ENCODE data around the gene CELA2A.
"Not testable (repeated sequence)": the region's sequence is repeated elsewhere in the genome, so short reads cannot be mapped to it uniquely, and the experiment has no call there.

CELA2A gene

DNA sequence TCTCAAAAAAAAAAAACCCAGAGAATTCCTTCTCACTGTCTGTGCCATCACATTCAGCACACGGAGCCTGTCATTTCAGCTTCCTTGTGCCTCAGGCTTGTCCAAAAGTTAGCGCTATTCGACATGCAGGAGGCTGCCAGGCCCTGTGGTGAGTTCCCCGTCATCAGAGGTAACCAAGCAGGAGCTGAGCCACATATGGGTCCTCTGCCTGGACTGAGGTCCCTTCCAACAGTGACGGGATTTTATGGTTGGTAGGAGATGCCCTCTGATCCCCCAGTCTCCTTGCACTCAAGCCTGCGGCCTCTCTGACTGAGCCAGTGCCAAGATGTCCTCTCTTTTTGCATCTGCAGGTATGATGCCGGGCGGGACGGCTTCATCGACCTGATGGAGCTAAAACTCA, 31.0 kb upstream of the CELA2A start:
- no peak for DNase-seq

DNA sequence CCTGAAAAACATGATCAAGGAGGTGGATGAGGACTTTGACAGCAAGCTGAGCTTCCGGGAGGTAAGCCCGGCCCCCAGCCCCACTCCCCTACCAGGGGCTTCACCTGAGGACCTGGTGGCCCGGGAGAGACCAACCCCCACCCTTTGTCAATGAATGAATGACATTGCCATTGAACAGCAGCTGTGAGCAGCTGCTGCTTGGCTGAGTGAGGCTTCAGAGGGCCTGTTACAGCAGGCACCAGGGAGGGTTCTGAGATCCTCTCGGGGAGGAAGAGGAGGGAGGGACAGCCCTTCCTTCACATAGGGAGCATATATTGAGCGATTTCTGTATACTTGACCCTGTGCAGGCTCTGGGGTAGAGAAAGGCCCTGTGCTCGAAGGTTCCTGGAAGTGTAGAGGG, 30.6 kb upstream of the CELA2A start:
- DNase-seq: no peak

DNA sequence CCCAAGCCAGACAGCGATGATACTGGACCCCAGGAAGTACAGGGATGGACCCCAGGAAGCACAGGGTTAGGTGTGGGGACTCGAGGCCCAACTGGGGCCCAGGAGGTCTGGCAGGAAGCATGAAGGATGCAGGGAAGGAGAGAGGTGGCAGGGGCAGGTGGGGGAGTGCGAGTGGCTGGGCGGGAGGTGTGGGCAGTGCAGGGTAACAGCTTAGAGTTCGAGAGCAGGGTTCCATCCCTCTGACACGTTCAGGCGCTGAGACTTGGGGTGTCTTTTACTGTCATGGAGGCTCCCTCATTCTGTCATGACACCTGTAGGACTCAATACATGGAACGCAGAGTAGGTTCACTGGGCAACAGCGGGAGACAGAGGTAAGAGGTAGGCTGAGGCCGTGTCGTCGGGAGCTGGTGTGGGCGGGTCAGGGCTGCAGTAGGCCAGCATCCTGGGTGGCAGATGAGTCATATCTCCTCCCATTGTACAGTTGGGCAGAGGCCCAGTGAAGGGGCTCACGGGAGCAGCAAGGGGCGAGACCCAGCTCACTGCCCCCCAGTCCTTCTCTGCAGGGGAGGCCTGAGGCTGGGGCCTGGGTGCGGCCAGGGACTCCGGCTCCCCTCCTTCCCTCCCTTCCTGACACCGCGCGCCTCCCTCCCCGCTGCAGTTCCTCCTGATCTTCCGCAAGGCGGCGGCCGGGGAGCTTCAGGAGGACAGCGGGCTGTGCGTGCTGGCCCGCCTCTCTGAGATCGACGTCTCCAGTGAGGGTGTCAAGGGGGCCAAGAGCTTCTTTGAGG, 29.8 kb upstream of the CELA2A start:
- DNase-seq: no peak

DNA sequence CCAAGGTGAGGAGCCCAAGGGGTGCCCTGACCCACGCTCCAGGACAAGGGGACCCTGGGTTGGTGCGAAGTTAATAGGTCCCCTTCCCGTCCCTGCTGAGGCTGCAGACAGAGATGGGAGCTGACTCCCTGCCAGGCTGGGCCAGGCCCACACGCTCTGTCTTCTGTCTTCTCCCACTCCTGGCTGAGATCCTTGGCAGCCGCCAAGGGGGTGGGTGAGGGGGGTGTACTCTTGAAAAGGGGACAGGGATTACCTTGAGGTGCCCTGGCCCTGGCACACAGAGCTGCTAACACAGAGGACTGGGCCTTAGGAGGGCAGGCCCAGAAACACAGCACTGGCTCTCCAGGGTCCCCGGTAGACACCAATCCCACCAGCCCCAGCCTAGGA, 29.3 kb upstream of the CELA2A start:
- DNase-seq: no peak

DNA sequence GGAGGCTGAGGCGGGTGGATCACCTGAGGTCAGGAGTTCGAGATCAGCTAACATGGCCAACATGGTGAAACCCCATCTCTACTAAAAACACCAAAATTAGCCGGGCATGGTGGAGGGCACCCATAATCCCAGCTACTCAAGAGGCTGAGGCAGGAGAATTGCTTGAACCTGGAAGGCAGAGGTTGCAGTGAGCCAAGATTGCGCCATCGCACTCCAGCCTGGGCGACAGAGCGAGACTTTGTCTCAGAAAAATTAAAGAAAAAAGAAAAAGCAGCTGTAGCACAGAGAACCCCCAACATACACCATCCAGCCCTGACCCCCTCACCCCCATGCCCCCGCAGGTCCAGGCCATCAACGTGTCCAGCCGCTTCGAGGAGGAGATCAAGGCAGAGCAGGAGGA, 28.3 kb upstream of the CELA2A start:
- not testable (repeated sequence) for DNase-seq

DNA sequence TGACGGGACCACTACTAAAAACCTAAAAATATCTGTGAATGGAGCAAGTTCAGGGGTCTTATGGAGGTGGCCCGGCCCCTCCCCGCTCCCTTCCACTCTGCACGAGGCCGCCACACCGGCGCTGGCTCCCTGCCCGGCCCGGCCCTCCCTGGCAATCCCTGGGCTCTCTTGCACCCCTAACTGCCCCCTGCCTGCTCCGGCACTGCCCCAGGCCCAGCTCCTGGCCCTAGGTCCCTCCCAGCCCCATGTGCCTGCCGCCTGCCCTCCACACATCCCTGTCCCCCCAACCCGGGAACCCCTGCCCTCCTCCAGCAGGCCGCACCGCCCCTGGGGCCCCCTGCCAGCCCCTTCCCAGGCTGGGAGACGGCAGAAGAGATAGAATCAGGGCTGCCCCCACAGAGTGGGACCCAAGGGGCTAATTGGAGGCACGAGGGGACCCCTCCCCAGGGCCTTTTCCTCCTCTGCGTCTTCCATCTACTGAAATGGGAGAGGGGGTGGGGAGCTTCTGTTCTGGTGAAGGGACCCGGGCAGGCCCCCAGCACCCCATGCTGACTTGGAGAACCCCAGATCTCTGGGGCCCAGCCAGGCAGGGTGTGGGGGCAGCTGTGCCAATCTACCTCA, 27.6 kb upstream of the CELA2A start:
- DNase-seq: no peak

DNA sequence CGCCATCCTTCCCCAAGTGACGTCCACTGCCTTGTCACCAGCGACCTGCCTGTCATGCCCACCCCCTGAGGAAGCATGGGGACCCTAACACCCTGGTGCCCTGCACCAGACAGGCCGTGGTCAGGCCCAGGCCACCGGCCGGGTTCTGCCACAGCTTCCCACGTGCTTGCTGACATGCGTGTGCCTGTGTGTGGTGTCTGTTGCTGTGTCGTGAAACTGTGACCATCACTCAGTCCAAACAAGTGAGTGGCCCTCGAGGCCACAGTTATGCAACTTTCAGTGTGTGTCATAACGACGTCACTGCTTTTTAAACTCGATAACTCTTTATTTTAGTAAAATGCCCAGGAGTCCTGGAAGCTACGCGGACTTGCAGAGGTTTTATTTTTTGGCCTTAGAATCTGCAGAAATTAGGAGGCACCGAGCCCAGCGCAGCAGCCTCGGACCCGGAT, 26.8 kb upstream of the CELA2A start:
- no peak for DNase-seq

DNA sequence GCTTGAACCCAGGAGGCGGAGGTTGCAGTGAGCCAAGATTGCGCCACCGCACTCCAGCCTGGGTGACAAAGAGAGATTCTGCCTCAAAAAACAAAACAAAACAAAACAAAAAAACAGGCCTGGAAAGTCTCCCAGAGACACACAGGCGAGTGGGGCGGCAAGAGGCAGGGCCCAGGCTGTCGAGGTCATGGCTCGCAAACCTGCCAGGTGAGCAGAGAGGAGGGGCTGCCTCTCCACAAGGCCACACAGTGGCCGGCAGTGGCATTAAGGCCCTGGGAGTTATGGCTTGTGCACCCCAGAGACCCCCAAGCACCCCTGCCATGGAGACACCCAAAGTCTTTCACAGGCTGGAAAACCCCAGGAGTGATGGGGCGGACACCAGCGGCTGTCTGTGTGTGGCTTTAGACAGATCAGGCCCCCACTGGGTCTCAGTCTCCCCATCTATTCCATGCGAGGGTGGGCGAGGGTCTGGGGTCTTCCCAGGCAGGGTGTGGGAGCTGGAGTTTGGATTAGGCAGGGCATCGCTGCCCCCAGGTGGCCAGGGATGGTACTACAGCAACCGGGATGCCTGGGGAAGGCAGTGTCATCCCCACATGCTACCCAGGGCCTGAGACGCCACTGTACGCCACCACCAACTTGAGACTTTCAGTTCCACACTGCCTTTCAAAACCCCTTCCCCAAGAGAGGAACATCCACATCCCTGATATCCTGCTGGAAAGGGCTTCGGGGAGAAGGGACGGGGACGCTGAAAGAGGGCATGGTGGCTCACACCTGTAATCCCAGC, 25.6 kb upstream of the CELA2A start:
- DNase-seq: peak; percentile 16 to 27

DNA sequence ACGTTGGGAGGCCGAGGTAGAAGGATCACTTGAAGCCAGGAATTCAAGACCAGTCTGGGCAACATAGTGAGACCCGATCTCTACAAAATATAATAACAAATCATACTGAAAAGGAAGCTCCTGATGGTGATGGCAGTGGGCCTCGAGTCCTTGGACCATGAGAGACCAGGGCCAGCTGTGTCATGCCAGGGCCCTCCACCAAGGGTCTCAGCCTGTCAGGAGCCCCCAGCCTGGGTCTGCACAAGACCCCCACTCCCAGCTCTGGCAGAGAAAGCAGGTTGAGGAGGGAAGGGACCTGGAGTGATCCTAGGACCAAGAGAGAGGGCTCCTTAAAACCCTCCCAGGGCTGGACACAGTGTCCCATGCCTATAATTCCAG, 25.0 kb upstream of the CELA2A start:
- no peak for DNase-seq

DNA sequence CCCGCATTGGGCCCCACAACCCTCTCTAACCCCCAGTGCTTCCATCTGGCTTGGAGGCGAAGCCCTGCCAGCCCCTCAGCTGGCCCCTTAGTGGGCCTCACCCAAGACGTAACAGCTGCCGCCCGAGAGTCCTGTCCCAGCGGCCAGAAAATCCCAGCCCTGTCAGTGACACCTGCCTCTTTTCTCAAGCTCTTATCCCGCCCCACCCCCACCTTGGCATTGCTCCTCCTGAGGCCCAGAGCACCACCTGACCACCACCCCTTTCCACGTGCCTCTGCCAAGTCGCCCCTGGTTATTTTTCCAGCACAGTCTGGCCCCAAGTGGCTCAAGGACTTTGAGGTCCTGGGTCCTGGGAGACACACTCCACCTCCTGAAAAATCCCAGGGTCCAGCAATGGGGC, 24.2 kb upstream of the CELA2A start:
- DNase-seq: no peak

DNA sequence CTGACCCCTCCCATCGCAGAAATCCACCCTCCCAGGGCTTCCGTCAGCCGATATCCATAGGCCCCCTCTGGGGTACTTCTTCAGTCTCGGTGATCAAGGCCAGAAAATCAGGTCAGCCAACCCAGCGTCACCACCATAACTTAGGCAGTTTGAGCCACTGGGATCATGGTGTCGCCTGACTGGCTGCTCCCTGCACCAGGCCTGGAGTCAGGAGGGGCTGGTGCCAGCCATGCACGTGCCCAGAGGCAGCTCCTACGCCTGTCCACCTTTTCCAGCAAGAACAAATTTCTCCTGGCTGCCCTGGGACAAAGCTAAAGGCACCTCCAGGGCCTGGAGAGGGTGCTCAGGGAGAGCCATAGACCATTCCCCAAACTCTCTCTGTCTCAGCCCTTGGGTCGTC, 23.1 kb upstream of the CELA2A start:
- DNase-seq: no peak

DNA sequence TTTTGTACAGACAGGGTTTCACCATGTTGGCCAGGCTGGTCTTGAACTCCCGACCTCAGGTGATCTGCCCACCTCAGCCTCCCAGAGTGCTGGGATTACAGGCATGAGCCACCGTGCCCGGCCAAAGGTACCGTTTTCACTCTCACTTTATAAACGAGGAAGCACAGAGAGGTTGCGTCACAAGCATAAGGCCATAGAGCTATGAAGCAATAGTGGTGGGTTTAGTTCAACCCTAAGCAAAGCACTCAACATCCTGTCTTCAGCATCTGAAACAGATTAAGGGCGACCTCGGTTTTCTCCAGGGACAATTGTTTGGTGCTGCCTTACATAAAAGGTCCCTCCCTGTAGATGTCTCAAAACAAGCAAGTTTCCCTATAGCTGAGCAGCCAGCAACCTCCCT, 21.8 kb upstream of the CELA2A start:
- peak; percentile 86 to 90 for DNase-seq

DNA sequence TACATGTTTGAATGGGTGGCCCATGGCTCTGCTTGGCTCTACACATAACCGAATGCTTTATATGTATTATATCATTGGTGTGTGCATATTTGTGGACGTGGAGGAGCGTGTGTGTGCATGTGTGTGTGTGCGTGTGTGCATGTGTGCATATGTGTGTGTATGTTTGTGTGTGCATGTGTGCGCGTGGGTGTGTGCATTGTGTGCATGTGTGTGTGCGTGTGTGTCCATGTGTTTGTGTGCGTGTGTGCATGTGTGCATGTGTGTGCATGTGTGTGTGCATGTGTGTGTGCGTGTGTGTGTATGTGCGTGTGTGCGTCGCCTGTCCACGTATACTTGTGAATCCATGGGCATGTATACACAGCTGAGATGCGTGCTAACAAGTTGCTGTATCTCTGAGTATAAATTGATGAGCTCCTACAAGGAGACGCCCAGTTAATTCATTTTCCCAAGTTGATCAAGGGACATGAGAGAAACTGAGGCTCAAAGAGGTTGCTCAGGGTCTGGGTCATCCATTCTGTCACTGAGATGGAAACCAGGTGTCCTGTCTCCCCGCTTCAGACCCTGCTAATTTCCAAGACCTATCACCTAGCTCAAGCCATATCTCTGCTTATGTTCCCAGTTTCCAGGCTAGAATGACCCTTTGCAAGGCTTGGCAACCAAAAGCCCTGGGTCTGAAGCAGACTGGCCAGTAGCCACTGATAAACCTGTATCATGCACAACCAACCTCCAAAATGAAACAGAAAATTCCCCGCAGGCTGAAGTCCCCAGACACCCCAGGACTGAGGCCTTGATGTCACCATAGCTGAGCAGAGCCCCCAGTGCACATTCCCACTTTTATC, 21.1 kb upstream of the CELA2A start:
- no peak for DNase-seq

DNA sequence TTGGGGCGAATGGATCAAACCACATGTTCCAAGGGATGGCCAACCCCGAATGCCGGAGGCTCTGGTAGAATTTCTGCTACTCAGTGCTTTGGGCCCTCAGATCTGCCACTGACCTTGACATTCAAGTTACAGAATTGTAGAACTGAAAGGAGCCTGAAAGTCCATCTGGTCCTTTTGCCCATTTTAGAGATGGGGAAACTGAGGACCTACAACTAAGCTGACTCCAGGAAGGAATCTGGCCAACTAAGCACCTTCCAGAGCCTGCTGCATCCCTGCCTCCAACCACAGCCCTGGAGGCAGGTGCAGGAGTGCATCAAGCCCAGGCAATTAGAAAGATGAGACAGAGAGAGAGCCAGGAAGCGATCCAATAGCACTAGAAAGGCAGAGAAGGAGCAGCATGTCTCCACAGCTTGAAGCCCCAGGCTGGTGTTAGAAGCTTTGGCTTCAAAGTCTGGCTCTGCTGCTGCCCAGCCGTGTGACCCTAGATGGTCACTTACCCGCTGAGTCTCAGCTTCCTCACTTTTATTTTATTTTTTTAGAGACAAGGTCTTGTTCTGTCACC, 19.6 kb upstream of the CELA2A start:
- DNase-seq: no peak

DNA sequence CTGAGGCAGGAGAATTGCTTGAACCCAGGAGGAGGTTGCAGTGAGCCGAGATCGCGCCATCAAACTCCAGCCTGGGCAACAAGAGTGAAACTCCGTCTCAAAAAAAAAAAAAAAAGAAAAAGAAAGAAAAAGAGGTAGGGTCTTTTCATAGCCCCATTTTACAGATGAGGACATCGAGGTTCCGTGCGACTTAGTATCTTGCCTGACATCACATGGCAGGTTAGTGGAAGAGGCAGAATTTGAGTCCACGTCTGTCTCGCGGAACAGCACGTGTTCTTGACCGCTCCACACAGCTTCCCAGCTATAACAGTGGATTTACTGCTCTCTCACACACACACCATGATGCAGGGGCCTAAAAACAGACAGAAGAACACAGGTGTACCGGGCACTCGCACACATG, 17.2 kb upstream of the CELA2A start:
- DNase-seq: no peak

DNA sequence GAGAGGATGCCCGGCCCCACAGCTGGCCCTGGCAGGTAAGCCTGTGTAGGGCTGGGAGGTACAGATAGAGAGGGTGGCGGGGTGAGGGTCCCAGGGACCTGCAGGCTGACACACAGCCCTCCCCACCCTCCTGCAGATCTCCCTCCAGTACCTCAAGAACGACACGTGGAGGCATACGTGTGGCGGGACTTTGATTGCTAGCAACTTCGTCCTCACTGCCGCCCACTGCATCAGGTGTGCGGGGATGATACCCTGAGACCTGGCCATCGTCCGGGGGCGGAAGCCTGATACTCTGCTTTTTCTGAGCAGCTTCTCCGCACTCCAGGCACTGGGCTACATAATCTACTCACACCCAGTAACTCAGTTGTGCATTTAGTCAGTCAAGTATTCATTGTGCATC, 16.2 kb upstream of the CELA2A start:
- DNase-seq: no peak

DNA sequence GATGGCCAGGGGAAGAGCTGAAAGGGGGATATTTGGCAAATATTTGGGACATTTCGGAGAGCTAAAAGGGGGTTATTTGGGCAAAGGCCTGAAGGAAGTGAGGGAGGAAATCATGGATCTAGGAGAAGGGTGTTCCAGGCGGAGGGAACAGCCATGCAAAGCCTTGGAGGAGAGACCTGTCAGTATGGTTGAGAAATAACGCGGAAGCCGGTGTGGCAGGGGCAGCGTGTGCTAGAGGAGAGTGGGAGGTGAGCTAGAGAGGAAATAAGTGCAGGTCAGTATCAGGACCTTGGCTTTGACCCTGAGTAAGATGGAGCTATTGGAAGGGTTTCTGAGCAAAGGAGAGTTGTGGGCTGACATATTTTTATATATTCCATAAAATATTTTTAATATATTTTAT, 15.3 kb upstream of the CELA2A start:
- DNase-seq: no peak

DNA sequence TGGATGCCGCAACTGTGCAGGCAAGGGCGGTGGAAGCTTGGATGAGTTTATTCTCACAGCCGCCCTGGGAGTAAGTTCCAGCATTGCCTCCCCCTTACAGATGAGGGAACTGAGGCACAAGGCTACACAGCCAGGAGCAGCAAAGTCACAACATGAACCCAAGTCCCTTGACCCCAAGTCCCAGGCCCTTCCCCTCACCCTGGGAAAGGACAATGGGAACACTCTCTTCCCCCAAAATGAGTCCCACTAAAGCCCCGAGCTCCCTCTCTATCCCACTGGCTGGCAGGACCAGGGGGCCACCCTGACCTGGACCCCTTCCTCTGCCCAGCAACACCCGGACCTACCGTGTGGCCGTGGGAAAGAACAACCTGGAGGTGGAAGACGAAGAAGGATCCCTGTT, 14.4 kb upstream of the CELA2A start:
- DNase-seq: no peak

DNA sequence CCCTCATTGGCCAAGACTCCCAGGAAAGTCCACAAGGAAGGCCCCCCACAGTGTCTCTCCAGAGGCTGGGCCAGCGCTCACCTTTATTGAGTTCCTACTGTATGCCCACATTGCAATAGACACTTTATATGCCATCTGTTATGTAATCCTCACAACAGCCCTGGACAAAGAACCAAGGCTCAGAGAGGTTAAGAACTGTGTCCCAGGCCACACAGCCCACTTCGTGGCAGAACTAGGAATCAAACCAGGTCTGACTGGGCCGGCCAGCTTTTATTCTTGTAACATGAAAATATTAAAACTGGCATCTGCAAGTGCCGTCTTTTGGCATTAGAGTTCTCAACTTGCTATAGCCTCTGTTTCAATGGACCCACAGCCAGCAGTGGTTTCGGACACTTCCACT, 13.8 kb upstream of the CELA2A start:
- DNase-seq: no peak

DNA sequence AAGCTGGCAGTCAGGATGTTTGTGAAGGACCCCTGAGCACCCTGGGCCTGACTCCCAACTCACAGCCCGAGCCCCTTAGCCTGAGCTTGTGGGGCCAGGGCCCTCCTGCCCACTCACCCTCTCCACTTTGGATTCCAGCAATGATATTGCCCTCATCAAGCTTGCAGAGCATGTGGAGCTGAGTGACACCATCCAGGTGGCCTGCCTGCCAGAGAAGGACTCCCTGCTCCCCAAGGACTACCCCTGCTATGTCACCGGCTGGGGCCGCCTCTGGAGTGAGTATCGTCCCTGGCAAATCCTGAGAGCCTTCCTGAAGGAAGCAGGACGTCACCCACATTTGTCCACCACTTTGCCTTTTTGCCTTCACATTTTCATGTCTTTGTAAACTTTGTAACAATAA, 13.3 kb upstream of the CELA2A start:
- no peak for DNase-seq

DNA sequence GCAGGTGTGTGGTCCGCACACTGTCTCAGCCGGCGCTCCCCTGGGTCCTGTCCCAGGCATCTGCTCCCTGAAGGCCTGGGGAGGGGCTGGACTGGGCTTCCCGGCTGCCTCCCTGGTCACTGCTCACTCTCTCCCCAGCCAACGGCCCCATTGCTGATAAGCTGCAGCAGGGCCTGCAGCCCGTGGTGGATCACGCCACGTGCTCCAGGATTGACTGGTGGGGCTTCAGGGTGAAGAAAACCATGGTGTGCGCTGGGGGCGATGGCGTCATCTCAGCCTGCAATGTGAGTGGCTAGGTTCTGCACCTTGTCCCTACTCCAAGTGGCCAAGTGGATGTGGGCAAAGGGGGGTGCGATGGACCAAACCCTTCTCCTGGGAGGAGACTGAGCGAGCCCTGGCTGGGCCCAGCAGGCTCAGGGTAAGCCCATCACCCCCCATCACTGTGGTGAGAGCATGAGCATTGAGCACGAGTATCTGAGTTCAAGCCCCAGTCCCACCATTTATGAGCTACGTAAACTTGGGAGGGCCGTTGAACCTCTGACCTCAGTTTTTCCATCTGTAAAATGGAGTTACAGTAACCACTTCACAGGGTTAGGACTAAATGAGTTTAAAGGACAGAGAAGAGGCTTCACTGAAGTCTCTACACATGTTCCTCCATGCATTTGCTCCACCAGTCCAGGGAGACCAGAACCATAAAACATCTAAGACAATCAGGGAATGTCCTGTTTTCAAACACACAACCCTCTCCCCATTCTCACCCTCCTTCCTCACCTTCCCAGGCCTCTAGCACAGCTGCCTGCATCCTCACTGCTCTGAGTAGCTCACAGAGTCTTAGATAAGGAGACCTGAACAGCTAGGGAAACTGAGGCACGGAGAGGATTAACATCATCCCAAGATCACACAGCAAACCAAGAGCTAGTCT, 11.8 kb upstream of the CELA2A start:
- no peak for DNase-seq
